H1 (cell line): ENCODE data around the gene SRRM2. TPM values are rescaled to one million over a fixed set of nuclear protein-coding genes. Genes with fewer than 3 reads are reported as not detected.

Experiments used
- CTCF ChIA-PET: fragments of 300-600 bp; sonication (Branson Sonifier 250); formaldehyde crosslinking; loops from one replicate; lab custom pipeline; 2021; ENCODE audit not compliant: partially characterized antibody; lab: Charles Lee
- POLR2A ChIA-PET: fragments of 300-600 bp; sonication (Branson Sonifier 250); formaldehyde crosslinking; loops from one replicate; lab custom pipeline; 2021; ENCODE audit warnings: inconsistent platforms; ENCODE audit not compliant: partially characterized antibody; lab: Charles Lee
- DNase-seq, 2 experiments: peaks; one replicate each; pipeline versions ENCODE4 v3.0.0 to v3.0.0-alpha.2; 2010 to 2022; ENCODE audit warnings: low spot score in 2 of 2, low read depth in 1 of 2, mixed read lengths in 1 of 2
- FAIRE-seq: peaks from 2 replicates; lab custom pipeline; 2011; peaks lifted over from hg19 to GRCh38; lab: Jason Lieb, UNC
- H2AFZ ChIP-seq: 2 replicates; pipeline ENCODE4 v1.8.1; 2012; ENCODE audit warnings: low read length, inconsistent platforms
- H2AK5ac ChIP-seq: 2 replicates; pipeline ENCODE4 v1.6.1; 2013; ENCODE audit warnings: low read depth, low read length
- H2BK120ac ChIP-seq: replicated peaks from 2 replicates; pipeline ENCODE3; 2013; ENCODE audit warnings: low read depth, low read length, inconsistent platforms
- H2BK12ac ChIP-seq: 2 replicates; pipeline ENCODE4 v1.6.1; 2013; ENCODE audit warnings: low read depth, low read length
- H2BK15ac ChIP-seq: 2 replicates; pipeline ENCODE4 v1.6.1; 2013; ENCODE audit warnings: low read length
- H2BK20ac ChIP-seq: 2 replicates; pipeline ENCODE4 v1.6.1; 2013; ENCODE audit warnings: low read length
- H2BK5ac ChIP-seq: 2 replicates; pipeline ENCODE4 v1.6.1; 2013; ENCODE audit warnings: low read depth, low read length
- H3K14ac ChIP-seq: 2 replicates; pipeline ENCODE4 v1.6.1; 2013; ENCODE audit warnings: inconsistent platforms; ENCODE audit not compliant: insufficient read length
- H3K18ac ChIP-seq: 2 replicates; pipeline ENCODE4 v1.6.1; 2013; ENCODE audit warnings: low read length; ENCODE audit errors: extremely low read depth
- H3K23ac ChIP-seq: 2 replicates; pipeline ENCODE4 v1.6.1; 2013; ENCODE audit warnings: inconsistent platforms; ENCODE audit not compliant: insufficient read length
- H3K23me2 ChIP-seq: 2 replicates; pipeline ENCODE4 v1.6.1; 2013; ENCODE audit warnings: low read depth, low read length
- H3K27ac ChIP-seq: 2 replicates; pipeline ENCODE4 v1.6.1; 2011; ENCODE audit warnings: low read depth, low read length, inconsistent platforms
- H3K27me3 ChIP-seq, 4 experiments: replicated peaks in 1 of 4; 1 replicate in 1 of 4; 2 replicates in 3 of 4; pipeline versions ENCODE4 v1.6.1 to v1.8.1; 2011 to 2013; ENCODE audit warnings: low read length in 3 of 4, mild to moderate bottlenecking in 3 of 4, inconsistent platforms in 2 of 4, mixed read lengths in 2 of 4, moderate library complexity in 1 of 4; ENCODE audit not compliant: control insufficient read depth in 3 of 4, insufficient read depth in 3 of 4; ENCODE audit errors: extremely low read depth in 1 of 4
- H3K36me3 ChIP-seq, 4 experiments: 2 replicates each; pipeline versions ENCODE4 v1.6.1 to v1.8.1; 2011 to 2013; ENCODE audit warnings: mild to moderate bottlenecking in 4 of 4, low read length in 3 of 4, moderate library complexity in 2 of 4, control low read depth in 1 of 4, inconsistent platforms in 1 of 4; ENCODE audit not compliant: insufficient read depth in 4 of 4, control insufficient read depth in 2 of 4
- H3K4ac ChIP-seq: replicated peaks from 2 replicates; pipeline ENCODE3; 2013; ENCODE audit warnings: low read length, low read depth, mixed read lengths, inconsistent platforms; ENCODE audit not compliant: insufficient read length
- H3K4me1 ChIP-seq, 4 experiments: replicated peaks in 1 of 4; 1 replicate in 1 of 4; 2 replicates in 3 of 4; pipeline versions ENCODE4 v1.6.1 to v1.8.1; 2011 to 2013; ENCODE audit warnings: low read length in 3 of 4, inconsistent platforms in 2 of 4, mixed read lengths in 1 of 4; ENCODE audit not compliant: insufficient read depth in 4 of 4, control insufficient read depth in 3 of 4
- H3K4me2 ChIP-seq, 2 experiments: 2 replicates each; pipeline versions ENCODE4 v1.6.1 to v1.8.1; 2011 to 2013; ENCODE audit warnings: low read depth in 2 of 2, low read length in 2 of 2, control low read depth in 1 of 2, inconsistent platforms in 1 of 2, mild to moderate bottlenecking in 1 of 2; ENCODE audit not compliant: insufficient read depth in 1 of 2
- H3K4me3 ChIP-seq, 4 experiments: fragments of 200-600, 300-600 bp in 1 of 4; sonication (generic), shearing (Covaris generic), sonication (Bioruptor Twin) in 1 of 4; 2 replicates each; pipeline versions ENCODE4 v1.5.1 to v1.8.1; 2011 to 2016; ENCODE audit warnings: low read length in 4 of 4, low read depth in 3 of 4, control low read depth in 2 of 4, inconsistent platforms in 2 of 4, mild to moderate bottlenecking in 2 of 4, mixed read lengths in 1 of 4, moderate library complexity in 1 of 4; ENCODE audit not compliant: insufficient read depth in 2 of 4; ENCODE audit errors: extremely low read depth in 1 of 4
- H3K56ac ChIP-seq: replicated peaks from 2 replicates; pipeline ENCODE3; 2013; ENCODE audit warnings: low read depth, mild to moderate bottlenecking, mixed read lengths, low read length, inconsistent platforms; ENCODE audit not compliant: insufficient read length
- H3K79me1 ChIP-seq: 2 replicates; pipeline ENCODE4 v1.6.1; 2013; ENCODE audit warnings: low read depth, low read length, control low read depth
- H3K79me2 ChIP-seq, 2 experiments: 2 replicates each; pipeline versions ENCODE4 v1.6.1 to v1.8.1; 2012 to 2013; ENCODE audit warnings: low read length in 2 of 2, mild to moderate bottlenecking in 2 of 2, inconsistent platforms in 1 of 2; ENCODE audit not compliant: insufficient read depth in 2 of 2, control insufficient read depth in 1 of 2
- H3K9ac ChIP-seq, 4 experiments: replicated peaks in 1 of 4; 1 replicate in 1 of 4; 2 replicates in 3 of 4; pipeline versions ENCODE4 v1.6.1 to v1.8.1; 2011 to 2013; ENCODE audit warnings: low read depth in 3 of 4, low read length in 3 of 4, control low read depth in 2 of 4, mild to moderate bottlenecking in 2 of 4, moderate library complexity in 2 of 4, inconsistent platforms in 1 of 4; ENCODE audit errors: extremely low read depth in 1 of 4
- H3K9me3 ChIP-seq, 2 experiments: 2 replicates each; pipeline versions ENCODE4 v1.6.1 to v1.8.1; 2012 to 2013; ENCODE audit warnings: mild to moderate bottlenecking in 2 of 2, moderate library complexity in 2 of 2, control low read depth in 1 of 2, inconsistent platforms in 1 of 2, low read depth in 1 of 2, low read length in 1 of 2, mixed read lengths in 1 of 2; ENCODE audit not compliant: insufficient read depth in 2 of 2
- H4K20me1 ChIP-seq, 2 experiments: replicated peaks in 1 of 2; 2 replicates each; pipeline versions ENCODE3 to v1.8.1; 2011 to 2013; ENCODE audit warnings: inconsistent platforms in 2 of 2, low read length in 2 of 2, mild to moderate bottlenecking in 1 of 2; ENCODE audit not compliant: insufficient read depth in 2 of 2, control insufficient read depth in 1 of 2
- H4K5ac ChIP-seq: 2 replicates; pipeline ENCODE4 v1.6.1; 2013; ENCODE audit warnings: low read length, low read depth, mixed read lengths, inconsistent platforms; ENCODE audit not compliant: insufficient read length
- H4K8ac ChIP-seq: 2 replicates; pipeline ENCODE4 v1.8.0; 2013; ENCODE audit warnings: mild to moderate bottlenecking, moderate library complexity, low read length, inconsistent platforms; ENCODE audit not compliant: insufficient read depth; ENCODE audit errors: extremely low read depth
- H4K91ac ChIP-seq: replicated peaks from 2 replicates; pipeline ENCODE3; 2013; ENCODE audit warnings: low read length, mixed read lengths, inconsistent platforms; ENCODE audit not compliant: insufficient read length
- ASH2L ChIP-seq: fragments of 200-600, 300-600 bp; sonication (generic); IDR thresholded peaks from one replicate; pipeline ENCODE4 v1.7.1; 2017; ENCODE audit warnings: low read length
- ATF2 ChIP-seq: IDR thresholded peaks from 2 replicates; pipeline ENCODE4 v1.6.1; 2012; ENCODE audit warnings: low read length, inconsistent platforms
- BACH1 ChIP-seq: IDR thresholded peaks from 2 replicates; pipeline ENCODE4 v1.6.1; 2012; ENCODE audit warnings: low read length, improper control_type of control experiment
- CHD2 ChIP-seq: IDR thresholded peaks from 2 replicates; pipeline ENCODE4 v1.6.1; 2012; ENCODE audit warnings: low read length, improper control_type of control experiment
- EP300 ChIP-seq, 2 experiments: IDR thresholded peaks; 1 replicate in 1 of 2; 2 replicates in 1 of 2; pipeline ENCODE4 v1.6.1; 2011 to 2012; ENCODE audit warnings: low read depth in 2 of 2, low read length in 2 of 2, mild to moderate bottlenecking in 2 of 2, borderline replicate concordance in 1 of 2, inconsistent platforms in 1 of 2, moderate library complexity in 1 of 2
- FOSL1 ChIP-seq: IDR thresholded peaks from 2 replicates; pipeline ENCODE4 v1.6.1; 2011; ENCODE audit warnings: mild to moderate bottlenecking, low read depth, low read length, moderate library complexity; ENCODE audit not compliant: insufficient read depth
- SP1 ChIP-seq: IDR thresholded peaks from 2 replicates; pipeline ENCODE4 v1.6.1; 2011; ENCODE audit warnings: low read depth, low read length
- TBP ChIP-seq: IDR thresholded peaks from 2 replicates; pipeline ENCODE4 v1.6.1; 2011; ENCODE audit warnings: low read depth, low read length, improper control_type of control experiment
- ZNF274 ChIP-seq: IDR thresholded peaks from 2 replicates; pipeline ENCODE4 v1.7.0; 2012; ENCODE audit warnings: low read length, borderline replicate concordance; ENCODE audit errors: extremely low read depth
- WGBS, 2 experiments: shearing (Covaris generic) in 1 of 2; methylation state at CpG; one replicate each; pipeline versions ENCODE4 v1.1.6 to v1.1.7; 2013 to 2015; ENCODE audit warnings: low lambda C conversion rate in 2 of 2, mixed read lengths in 2 of 2, inconsistent platforms in 1 of 2, low coverage in 1 of 2, missing lambda C conversion rate in 1 of 2; ENCODE audit not compliant: insufficient replicate concordance in 2 of 2, insufficient coverage in 1 of 2, insufficient read length in 1 of 2; ENCODE audit errors: extremely low coverage in 1 of 2, missing lambda C conversion rate in 1 of 2; 5-methylcytosine and 5-hydroxymethylcytosine counted together
- polyA plus RNA-seq, 7 experiments: library from polyadenylated mRNA; depleted of rRNA in 3 of 7; stranded (reverse) in 5 of 7; unstranded in 2 of 7; fragments of >200 nt in 5 of 7; fragments of 200-250 nt in 2 of 7; gene quantifications; 1 replicate in 5 of 7; 2 replicates in 1 of 7; 4 replicates in 1 of 7; pipeline versions ENCODE4 v1.2.1 to v1.2.3, GENCODE V29; 2011 to 2013; ENCODE audit warnings: missing spikeins in 2 of 7, mixed read lengths in 2 of 7
- total RNA-seq: library from RNA; stranded (reverse); fragmentation: NEBNext Ultra II Directional; extraction: Animal tissue kit (Norgen Biotek cat#: 25700); gene quantifications from 2 replicates; pipeline ENCODE4 v1.2.1, GENCODE V29; 2021

The SRRM2 gene
- total and polyA plus RNA-seq, 2 of the 8 experiments (the other 6 are each of a cell fraction or from before 2014, with no cell fraction given): 300 to 579 TPM

GRCh38 chr16:2764718-2765117 lies 12.3 kb downstream of the SRRM2 start:
- POLR2A ChIA-PET: interaction anchor here (1.2 to 6.9 kb wide), 5 partner anchors 6 to 19 kb away, joined by 4 to 140 read pairs (median 64); partner anchors contain the start of gene SRRM2
- H2BK120ac ChIP-seq: no peak overlapping the region
- no peaks in the 10 kb centered on the region for H3K27me3 ChIP-seq
- H3K18ac ChIP-seq: no peak overlapping the region
- H2BK15ac ChIP-seq: no peak overlapping the region
- no peak overlapping the region for H3K23ac ChIP-seq
- H3K79me1 ChIP-seq: peaks cover 11% of the 10 kb centered on the region
- WGBS, 2 experiments: 95% methylated on average over 8 of the region's 9 CpGs; no CpG with 5 or more reads in 1 of the 2 experiments
- H2BK5ac ChIP-seq: no peak overlapping the region
- H3K36me3 ChIP-seq: peaks cover 84 to 100% (median 98%) of the 10 kb centered on the region in 4 experiments
- H3K9me3 ChIP-seq: peaks cover 16 to 29% of the 10 kb centered on the region in 2 experiments; a peak in 3 of 4 replicates
- no peak overlapping the region for H2BK12ac ChIP-seq
- H2BK20ac ChIP-seq: no peak overlapping the region
- no peak overlapping the region for H3K4me2 ChIP-seq
- no peak overlapping the region for H4K8ac ChIP-seq
- CTCF ChIA-PET: interaction anchor here (1.0 kb wide), 1 partner anchor 8 kb away, joined by 3 read pairs; no protein-coding TSS in a partner anchor
- H3K9ac ChIP-seq: no peak overlapping the region
- no peak overlapping the region for H2AK5ac ChIP-seq
- H3K4ac ChIP-seq: no peak overlapping the region
- DNase-seq (no peak), FAIRE-seq (no peak)
- no peak overlapping the region for H3K27ac ChIP-seq
- H3K79me2 ChIP-seq: peaks cover 4 to 89% of the 10 kb centered on the region in 2 experiments; a peak in 3 of 4 replicates
- H4K91ac ChIP-seq: no peak overlapping the region
- peaks cover 16 to 29% of the 10 kb centered on the region in 2 experiments for H4K20me1 ChIP-seq
- no peak overlapping the region for H4K5ac ChIP-seq
- H3K4me1 ChIP-seq: no peaks in the 10 kb centered on the region; a peak in 1 of 7 replicates
- no peak overlapping the region for H3K14ac ChIP-seq
- H2AFZ ChIP-seq: no peak overlapping the region
- no peaks in the 10 kb centered on the region for H3K23me2 ChIP-seq
- no peak overlapping the region for H3K56ac ChIP-seq
- H3K4me3 ChIP-seq: no peak overlapping the region
- TF ChIP-seq ZNF274 (no peak), FOSL1 (no peak), ATF2 (no peak), ASH2L (no peak), EP300 (IDR thresholded peaks at IDR 0.05; ENCODE audit: borderline replicate concordance in 1 of 2, low read depth in 2 of 2, low read length in 2 of 2) (no peak), CHD2 (no peak), TBP (no peak), SP1 (no peak), BACH1 (no peak)
